Renal cortical epithelial cell (primary cell): ENCODE measurements around the gene SMPX. TPM values are rescaled to one million over a fixed set of nuclear protein-coding genes. Genes with fewer than 3 reads are reported as not detected.
A peak's percentile ranks its signal among the peaks of the same experiment; 100 is the strongest.
"Not testable (repeated sequence)": the region's sequence is repeated elsewhere in the genome, so short reads cannot be mapped to it uniquely, and the experiment has no call there.

ENCODE experiments used
- DNase-seq: peaks from one replicate; pipeline ENCODE4 v3.0.0-alpha.2; 2011; ENCODE audit warnings: low read depth
- total RNA-seq: library from RNA; depleted of rRNA; stranded (reverse); fragments of >200 nt; gene quantifications from 2 replicates; pipeline ENCODE4 v1.2.3, GENCODE V29; 2014

Gene SMPX
- total RNA-seq, result not detected in 2 replicates

DNA sequence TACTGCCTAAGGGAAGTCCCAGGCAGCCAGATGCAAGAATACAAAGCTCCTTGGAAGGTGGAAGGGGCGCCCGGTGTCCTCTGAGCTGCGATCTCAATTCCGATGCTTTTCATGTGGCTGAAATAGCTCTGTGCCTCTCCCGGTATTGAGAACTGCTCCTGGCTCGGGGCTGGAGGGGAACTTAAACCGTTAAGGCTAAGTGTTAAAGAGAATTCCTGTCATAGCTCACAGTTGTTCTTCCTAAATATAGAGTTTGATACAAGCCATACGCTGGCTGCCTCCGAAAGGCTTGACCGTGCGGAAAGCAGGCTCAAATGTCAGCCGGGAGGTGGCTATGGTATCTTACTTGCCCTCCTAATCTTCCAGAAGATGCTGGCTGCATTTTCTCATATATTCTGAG is at the start of gene SMPX:
TSS of gene SMPX (minus strand) at position 157 of the 400 bp plus-strand sequence. CDS start 3,826 bp downstream, outside the sequence.
- no peak for DNase-seq

DNA sequence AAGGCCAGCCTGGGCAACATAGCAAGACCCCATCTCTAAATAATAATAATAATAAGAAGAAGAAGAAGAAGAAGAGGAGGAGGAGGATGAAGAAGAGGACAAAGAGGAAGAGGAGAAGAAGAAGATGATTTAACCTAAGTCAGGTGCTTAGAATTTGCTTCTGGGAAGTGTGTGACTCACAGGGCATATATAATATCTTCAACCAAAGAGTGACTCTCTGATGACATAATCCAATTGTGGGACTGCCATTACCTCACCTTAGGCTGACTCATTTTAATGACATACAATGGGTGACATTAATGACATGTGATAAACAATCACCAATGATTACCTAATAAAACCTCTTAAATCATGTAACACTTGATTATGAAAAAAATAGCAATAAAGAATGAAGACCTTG is 48.8 kb upstream of the SMPX start:
- peak; percentile 56 for DNase-seq

DNA sequence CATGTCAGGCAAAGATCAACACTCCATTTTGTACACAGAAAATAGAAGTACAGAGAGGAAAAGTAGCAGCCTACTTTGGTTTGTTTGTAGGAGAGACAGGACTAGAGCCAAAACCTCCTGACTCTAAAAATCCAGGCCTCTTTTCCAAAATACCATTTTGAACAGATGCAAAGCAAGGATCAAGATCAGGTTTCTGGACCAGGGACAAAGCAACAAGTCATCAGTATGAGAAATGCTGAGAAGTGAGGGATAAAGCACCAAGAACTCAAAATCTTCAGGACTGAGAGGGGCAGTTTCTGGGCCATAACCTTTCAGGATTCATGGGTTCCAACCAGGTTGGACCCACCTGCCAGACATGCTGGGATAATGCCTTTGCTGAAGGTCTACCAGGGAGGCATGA is 44.9 kb upstream of the SMPX start:
- DNase-seq, result no peak

DNA sequence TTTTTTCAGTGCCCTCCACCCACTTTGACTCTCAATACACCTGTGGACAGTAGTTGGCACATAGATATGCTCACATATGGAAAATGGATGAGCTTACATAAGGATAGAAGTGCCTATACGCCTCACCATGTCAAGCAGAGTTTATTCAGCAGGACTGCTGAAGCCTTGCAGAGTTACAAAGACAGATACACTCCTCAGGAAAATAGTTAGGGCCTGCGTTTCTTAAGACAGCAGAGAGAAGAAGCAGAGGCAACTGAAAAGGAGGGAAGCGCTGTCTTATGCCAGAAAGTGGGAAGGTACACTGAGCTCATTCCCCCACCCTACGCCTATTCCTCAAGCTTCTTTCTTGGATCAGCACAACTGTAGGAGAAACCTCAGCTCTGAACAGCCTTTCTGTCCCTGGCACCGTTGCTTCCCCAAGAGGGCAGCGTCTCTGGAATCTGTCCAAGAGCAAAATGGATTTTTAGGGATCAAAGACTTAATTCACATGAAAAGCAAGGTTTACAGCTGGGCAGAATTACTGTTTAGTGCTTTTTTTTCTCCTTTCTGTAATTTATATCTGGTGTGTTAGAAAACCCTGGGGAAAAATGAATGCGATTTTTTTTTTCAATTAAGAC is 44.2 kb upstream of the SMPX start:
- no peak for DNase-seq

DNA sequence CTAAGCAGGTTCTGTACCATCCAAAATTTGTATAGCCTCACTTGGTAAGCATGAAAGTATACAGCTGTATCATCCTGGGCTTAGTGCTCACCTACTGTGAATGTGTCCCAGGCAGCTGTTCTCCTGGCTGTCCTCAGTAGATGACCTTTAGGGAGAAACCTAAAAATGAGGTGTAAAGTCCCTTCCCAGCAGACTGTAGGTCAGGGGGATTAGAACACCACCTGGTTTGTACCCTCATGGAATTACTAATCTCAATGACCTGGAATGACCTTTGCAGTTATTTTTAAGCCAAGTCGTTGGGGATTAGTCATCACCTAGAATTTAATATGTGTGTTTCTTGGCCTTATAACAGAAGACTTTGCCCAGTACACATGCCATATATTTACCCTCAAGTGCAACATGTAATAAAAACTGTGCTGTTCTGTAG is 42.4 kb upstream of the SMPX start:
- peak; percentile 54 for DNase-seq

DNA sequence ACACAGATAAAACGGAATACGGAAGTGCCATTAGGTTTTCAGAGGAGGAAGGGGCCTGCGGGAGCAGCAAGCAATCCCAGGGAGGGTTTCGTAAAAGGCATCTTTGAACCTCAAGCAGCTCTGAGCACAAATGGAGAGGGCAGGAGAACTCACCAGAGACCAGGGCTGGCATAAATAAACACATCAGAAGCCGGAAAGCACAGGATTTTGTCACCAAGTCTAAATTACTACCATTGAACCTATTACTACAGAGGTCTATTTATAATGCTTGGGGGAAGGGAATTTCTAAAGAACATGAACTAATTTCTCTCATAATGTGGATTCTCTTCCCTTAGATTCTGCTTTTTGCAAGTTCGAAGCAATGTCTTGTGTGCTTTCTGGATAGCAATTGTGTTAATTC is 41.9 kb upstream of the SMPX start:
- DNase-seq, result no peak

DNA sequence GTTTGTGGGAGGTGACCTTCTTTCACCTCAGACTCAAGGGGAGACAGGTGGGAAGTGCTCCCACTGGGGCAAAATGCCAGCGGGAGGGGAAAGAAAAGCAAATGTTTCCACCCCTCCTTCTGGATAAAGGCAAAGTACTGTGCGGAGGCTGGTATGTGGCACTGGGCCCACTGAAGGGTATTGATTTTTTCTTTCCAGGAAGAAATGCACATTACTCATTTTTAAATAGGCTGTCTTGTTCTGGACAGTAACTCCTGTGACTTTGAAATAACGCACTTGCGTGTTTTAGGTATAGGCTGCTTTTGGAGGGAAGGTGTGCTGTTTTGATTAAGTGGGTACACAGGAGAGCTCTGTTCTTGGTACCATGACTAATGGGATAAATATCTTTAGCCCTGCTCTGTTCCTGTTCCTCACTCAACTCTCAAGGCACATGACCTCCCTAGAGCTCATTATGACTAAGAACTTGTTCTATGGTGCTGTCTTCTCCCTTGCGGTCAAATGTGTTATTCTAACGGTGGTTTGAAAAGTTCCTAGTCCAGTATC is 40.8 kb upstream of the SMPX start:
- DNase-seq, result peak; percentile 94

DNA sequence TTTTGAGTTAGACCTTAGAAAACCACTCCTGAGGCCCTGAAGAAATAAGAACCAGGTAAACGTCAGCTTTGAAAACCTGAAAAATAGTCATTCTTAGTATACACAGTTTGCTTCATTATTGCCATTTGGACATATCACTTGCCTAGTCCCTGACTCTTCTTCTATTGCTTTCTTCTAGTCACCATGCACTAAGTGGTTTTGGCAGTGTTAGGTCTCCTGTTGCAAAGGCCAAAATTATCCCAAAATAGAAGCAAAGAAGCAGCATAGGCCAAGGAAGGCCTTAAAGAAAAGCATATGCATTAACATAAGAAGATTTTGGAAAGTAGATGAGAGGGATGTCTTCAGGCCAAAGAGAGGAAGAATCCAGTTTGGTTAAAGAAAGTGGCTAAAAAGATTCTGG is 24.1 kb upstream of the SMPX start:
- DNase-seq, result no peak

DNA sequence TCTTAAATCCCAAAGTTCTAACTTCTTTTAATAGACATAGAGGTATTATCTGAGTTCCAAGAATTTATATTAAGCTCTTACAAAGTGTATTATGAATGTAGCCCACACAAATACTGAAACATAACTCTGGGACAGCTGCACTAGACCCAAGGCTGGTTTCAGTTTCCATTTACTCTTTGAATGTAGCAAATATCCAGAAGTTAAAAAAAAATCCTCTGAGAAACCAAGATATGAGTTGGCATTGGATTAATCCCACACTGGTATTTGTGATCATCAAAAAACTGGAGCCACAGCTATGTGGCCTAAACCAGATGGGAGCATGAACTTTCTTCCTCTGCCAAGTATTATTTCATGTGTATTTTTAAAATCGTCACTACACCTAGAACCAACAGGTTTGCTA is 23.6 kb upstream of the SMPX start:
- DNase-seq, result peak; percentile 5

DNA sequence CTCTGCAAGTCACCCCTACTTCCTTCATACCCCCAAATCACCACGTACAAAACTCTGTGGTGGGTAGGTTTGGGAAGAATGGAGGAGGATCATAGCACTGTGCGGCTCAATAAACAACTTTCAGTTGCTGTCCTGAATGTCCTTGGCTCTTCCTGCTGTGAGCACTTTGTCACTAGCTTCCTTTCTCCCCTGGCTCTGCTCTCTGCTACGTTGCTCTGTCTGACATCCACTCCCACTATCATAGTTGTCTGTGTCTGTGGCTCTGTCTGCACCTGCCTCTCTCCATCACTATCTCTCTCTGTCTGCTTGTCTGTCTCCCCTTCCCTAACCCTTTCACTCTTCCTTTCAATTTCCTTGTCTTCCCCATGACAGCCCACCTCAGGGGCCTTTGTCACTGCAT is 21.2 kb upstream of the SMPX start:
- no peak for DNase-seq

DNA sequence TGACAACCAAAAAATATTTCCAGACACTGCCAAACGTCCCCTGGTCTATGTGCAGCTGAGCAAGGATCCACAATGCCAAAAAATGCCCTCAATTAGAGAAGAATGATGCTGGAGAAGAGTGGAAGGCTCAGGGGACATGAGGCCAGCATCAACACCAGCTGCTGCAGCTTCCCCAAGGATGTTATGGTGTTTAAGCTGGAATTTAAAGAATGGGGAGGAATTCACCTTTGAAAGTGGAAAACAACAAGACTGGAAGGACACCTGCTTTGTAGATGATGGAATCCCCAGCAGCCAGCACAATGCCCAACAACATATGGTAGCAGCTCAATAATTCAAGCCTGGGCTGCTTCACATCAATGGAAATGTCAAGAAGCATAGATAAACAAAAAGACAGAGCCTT is 20.3 kb upstream of the SMPX start:
- DNase-seq, result no peak

DNA sequence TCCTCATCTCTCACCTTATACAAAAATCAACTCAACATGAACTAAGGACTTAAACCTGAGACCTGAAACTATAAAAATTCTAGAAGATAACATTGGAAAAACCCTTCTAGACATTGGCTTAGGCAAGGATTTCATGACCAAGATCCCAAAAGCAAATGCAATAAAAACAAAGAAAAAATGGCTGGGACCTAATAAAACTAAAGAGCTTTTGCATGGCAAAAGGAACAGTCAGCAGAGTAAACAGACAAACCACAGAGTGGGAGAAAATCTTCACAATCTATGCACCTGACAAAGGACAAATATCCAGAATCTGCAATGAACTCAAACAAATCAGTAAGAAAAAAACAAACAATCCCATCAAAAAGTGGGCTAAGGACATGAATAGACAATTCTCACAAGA is 17.2 kb upstream of the SMPX start:
- DNase-seq, result not testable (repeated sequence)

DNA sequence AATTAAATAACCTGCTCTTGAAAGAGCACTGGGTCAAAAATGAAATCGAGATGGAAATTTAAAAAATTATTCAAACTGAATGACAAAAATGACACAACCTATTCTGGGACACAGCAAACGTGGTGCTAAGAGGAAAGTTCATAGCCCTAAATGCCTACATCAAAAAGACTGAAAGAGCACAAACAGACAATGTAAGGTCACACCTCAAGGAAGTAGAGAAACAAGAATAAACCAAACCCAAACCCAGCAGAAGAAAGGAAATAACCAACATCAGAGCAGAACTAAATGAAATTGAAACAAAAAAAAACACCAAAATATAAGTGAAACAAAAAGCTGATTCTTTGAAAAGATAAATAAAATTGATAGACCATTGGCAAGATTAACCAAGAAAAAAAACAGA is 15.1 kb upstream of the SMPX start:
- not testable (repeated sequence) for DNase-seq

DNA sequence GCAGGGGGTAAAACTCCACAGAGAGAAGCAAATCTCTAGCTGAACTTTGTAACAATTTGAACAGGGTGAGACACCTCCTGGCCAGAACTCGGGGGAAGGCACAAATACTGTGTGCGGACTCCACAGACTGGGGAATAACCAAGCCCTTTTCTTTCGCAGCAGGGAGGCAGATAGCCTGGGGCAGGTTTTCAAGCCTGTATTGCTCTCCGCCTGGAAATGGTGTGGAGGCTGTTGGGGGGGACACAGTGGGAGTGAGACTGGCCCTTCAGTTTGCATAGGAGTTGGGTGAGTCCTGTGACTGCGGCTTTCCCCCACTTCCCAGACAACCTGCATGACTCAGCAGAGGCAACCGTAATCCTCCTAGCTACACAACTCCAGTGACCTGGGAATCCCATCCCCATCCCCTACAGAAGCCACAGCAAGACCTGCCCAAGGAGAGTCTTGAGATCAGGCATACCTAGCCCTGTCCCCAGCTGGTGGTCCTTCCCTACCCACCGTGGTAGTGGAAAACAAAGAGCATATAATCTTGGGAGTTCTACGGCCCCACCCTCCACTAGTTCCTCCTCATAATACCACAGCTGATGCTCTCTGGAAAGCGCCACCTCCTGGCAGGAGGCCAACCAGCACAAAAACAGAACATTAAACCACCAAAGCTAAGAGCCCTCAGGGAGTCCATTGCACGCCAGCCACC is 12.9 kb upstream of the SMPX start:
- DNase-seq, result peak; percentile 22

DNA sequence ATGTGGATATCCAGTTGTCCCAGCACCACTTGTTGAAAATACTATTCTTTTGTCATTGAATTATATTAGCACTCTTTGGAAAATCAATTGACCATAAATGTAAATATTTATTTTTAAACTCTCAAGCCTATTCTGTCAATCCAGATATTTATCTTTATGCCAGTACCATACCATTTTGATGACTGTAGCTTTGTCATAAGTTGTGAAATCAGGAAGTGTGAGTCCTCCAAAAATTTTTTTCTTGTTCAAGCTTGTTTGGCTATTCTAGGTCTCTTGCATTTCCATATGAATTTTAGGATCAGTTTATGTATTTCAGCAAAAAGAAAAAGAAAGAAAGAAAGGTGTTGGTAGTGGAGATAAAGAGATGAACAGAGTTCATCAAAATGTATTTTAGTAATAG is 8.2 kb upstream of the SMPX start:
- no peak for DNase-seq

DNA sequence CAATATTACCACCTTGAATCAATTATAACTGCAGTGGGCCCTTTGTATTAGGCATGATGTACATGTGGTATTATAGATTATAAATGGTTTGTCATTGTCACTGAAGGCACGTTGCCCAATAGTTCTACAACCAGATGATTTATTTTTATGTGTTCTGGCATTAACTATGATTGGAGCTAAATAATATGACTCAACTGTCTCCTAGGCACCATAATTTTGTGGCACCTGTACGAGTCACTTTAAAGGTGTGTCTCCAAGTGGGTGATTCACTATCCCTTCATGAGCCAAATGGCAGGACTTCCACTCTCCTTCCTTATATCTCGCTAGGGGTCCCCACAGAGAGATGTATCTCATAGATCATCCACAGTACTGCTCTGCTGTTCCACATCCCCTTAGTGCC is 6.1 kb upstream of the SMPX start:
- no peak for DNase-seq

DNA sequence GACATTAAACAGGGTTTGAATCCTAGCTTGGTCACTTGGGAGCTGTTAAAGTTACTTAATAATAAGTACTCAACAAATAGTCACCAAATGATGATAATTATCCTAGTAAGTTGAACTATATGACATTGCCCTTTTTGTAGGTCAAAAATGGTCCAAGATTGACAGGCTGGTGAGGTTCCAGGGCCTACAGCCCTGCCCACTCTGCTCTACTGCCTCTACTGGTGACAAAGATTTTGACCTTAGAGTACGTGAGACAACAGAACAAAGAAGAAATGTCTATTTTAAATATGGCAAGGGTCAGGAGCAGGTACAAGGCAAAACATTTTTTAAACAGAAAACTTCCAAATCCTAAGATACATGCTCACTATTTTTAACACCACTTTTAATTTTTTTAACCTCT is 572 bp upstream of the SMPX start:
- no peak for DNase-seq

DNA sequence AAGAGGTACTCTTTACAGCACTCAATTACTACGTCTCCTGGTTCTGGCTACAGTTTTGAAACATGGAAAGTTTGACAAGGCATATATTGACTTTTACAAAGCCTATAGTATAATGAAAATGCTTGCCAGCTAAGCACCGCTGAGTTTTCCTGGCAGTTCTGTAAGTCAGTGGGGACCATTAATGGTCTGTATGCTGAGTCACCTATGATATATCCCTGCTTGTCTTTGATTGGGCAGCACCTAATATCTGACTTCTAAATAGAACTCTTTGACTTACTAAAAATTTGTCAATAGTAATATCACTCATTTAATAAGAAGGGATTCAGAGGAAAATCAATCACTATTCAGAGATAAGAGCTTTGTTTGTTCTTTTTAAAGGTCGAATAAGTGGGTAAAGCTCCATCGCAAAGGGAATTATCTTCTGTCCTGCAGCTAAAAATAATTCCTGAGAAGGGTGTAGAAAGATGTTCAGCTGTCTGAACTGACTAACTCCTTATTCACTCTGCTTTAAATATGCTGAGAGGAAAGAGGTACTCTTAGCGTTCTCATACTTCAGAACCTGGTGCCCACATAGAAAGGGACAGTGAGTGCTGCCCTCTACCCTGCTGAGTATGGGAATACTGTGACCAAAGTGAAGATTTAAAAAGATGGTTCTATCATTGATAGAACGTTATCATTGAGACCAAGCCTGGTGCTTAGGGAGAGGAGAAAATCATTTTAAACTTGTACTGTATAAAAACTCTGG is 959 bp downstream of the SMPX start:
- no peak for DNase-seq

DNA sequence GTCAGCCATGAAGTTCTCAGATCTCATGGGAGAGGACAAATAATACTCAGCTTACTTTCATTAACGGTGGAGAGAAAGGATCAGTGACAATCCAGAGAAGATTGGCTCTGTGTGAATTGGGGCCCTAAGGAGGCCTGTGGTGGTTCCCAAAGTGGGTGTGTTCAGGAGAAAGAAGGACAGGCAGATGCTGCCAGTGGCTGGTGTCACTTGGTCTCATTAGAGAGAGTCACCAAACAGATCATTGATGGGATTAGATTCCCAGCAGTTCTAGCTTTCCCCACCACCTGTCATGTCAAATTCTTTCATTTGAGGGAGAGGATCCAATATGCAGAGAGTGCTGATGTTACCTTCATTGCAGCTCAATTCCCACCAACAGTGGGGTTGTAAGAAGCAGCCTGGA is 8.0 kb downstream of the SMPX start:
- DNase-seq, result no peak

DNA sequence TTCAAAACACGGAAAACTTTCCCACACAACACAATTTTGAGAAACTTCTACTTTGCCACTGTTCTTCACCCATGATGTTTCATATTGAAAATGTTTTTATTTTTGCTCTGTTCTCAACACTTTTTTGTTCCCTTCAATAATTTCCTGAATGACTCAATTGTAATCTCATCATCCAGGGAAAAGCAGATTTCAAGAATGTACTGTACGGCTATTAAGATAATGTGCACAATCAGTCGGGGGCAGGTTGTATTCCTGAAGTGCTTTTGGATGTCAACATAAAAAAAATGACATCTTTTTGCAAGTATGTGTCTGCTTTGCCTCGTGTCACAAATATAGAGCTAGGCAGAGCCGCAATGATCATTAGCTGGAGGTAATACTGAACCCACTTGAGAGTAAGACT is 9.7 kb downstream of the SMPX start:
- no peak for DNase-seq

DNA sequence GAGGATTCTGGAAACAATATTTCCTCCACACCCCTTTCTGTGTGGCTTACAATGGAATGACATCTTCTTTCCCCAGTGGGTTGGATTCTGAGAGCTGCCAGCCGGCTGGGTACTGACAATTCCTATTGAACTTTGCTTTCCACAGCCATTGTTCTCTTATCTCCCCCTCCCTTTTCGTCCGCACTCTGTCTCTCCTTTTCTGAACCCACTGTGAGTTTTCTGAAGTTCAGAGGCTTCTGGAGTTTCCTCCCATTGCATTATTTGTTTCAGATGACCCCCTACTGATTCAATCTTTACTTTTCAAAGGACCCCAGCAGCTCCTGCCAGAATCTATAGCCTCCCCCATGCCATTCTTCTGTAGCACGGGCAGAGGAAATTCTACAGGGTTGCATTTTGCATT is 10.4 kb downstream of the SMPX start:
- no peak for DNase-seq

DNA sequence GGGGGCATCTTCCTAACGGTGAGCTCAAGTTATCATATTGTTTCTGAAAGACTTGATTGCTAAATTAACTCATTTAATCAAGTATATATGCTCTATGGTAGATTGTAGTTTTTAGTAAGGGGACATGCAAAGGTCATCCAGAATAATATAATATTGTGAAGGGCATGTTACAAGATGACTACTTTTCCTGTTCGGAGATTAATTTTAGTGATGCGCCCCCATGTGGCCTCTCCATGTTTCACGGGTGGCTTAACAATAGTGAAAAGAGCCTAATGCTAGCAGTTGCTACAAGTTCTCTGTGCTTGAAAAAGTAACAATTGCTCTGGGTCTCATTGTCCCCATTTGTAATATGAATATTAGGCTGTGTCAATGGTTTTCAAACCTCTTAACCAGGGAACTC is 12.2 kb downstream of the SMPX start:
- no peak for DNase-seq

DNA sequence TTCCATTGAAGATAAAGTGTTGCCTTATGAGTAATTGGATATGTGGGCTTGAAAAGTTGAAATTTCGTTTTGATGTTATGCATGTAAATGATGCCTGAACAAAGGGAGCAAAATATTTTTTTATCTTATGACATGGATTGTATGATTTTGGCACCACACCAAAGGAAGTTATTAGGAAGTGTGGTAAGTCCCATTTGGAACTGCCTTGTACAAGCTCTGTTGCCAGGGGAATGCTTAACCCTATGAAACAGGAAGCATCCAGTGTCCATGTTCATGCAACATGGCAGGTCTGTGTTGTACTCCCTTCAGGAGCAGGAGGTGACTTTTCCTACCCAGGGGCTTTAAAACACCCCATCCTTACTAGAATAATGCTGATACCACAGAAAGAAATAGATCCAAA is 13.2 kb downstream of the SMPX start:
- no peak for DNase-seq
